Colon (tissue), 2 donors: ENCODE data around the gene LEUTX.
"Not testable (repeated sequence)": the region's sequence is repeated elsewhere in the genome, so short reads cannot be mapped to it uniquely, and the experiment has no call there.

ENCODE experiments used
- FAIRE-seq: peaks from 2 replicates; lab custom pipeline; 2012; peaks lifted over from hg19 to GRCh38; lab: Jason Lieb, UNC
- donor health status: control.
- donor health status: control.

The LEUTX gene

GRCh38 chr19:39780894-39781293, 2.2 kb downstream of the LEUTX start:
- no peak for FAIRE-seq

- no peak for FAIRE-seq
Observed at GRCh38 chr19:39788244-39788643, 9.6 kb downstream of the LEUTX start.

GRCh38 chr19:39792999-39793546, 14.4 kb downstream of the LEUTX start:
- FAIRE-seq = no peak

GRCh38 chr19:39795001-39795400, 16.3 kb downstream of the LEUTX start:
- no peak for FAIRE-seq

- no peak for FAIRE-seq
Observed at GRCh38 chr19:39796000-39796498, 17.4 kb downstream of the LEUTX start.

GRCh38 chr19:39797083-39797482, 18.4 kb downstream of the LEUTX start:
- FAIRE-seq = no peak

GRCh38 chr19:39802958-39803357, 24.3 kb downstream of the LEUTX start:
- FAIRE-seq = no peak

- no peak for FAIRE-seq
Observed at GRCh38 chr19:39805104-39805503, 26.4 kb downstream of the LEUTX start.

- FAIRE-seq = no peak
Observed at GRCh38 chr19:39807846-39808364, 29.3 kb downstream of the LEUTX start.

GRCh38 chr19:39808688-39809087, 30.0 kb downstream of the LEUTX start:
- FAIRE-seq = not testable (repeated sequence)

GRCh38 chr19:39809368-39809767, 30.7 kb downstream of the LEUTX start:
- FAIRE-seq = no peak

GRCh38 chr19:39810424-39810823, 31.8 kb downstream of the LEUTX start:
- FAIRE-seq = no peak

- FAIRE-seq = no peak
Observed at GRCh38 chr19:39811064-39811463, 32.4 kb downstream of the LEUTX start.

- no peak for FAIRE-seq
Observed at GRCh38 chr19:39813264-39813993, 34.8 kb downstream of the LEUTX start.

- not testable (repeated sequence) for FAIRE-seq
Observed at GRCh38 chr19:39814111-39814510, 35.5 kb downstream of the LEUTX start.

- no peak for FAIRE-seq
Observed at GRCh38 chr19:39814595-39814994, 35.9 kb downstream of the LEUTX start.

- FAIRE-seq = no peak
Observed at GRCh38 chr19:39816287-39817048, 37.8 kb downstream of the LEUTX start.

- FAIRE-seq = no peak
Observed at GRCh38 chr19:39817888-39818561, 39.4 kb downstream of the LEUTX start.

- FAIRE-seq = no peak
Observed at GRCh38 chr19:39818626-39819097, 40.0 kb downstream of the LEUTX start.

GRCh38 chr19:39819786-39820185, 41.1 kb downstream of the LEUTX start:
- FAIRE-seq = no peak

GRCh38 chr19:39820696-39821095, 42.0 kb downstream of the LEUTX start:
- FAIRE-seq = no peak

- FAIRE-seq = no peak
Observed at GRCh38 chr19:39823686-39824085, 45.0 kb downstream of the LEUTX start.
